Right ventricle myocardium inferior (tissue), 1 donor: ENCODE results near the gene ENTPD5. TPM values are rescaled to one million over a fixed set of nuclear protein-coding genes. Genes with fewer than 3 reads are reported as not detected.

ENCODE experiments used
- total RNA-seq: library from RNA; stranded (reverse); fragmentation: NEBNext Ultra II Directional; extraction: Animal tissue kit (Norgen Biotek cat#: 25700); gene quantifications from one replicate; pipeline ENCODE4 v1.2.1, GENCODE V29; 2021
- donor health status: DM: no; HTN: yes; CAD: no; lungs with severe emphysema.

ENTPD5 gene
- total RNA-seq, 1 donor from 2014 or later: 6.2 TPM

Other genes starting within 250 kb of the ENTPD5 start
- gene PTGR2, start 167.5 kb downstream of the ENTPD5 start, total RNA-seq: 32.8 TPM
- gene ZNF410, start 132.4 kb downstream of the ENTPD5 start, total RNA-seq: 16.0 TPM
- gene FAM161B, start 69.2 kb downstream of the ENTPD5 start, total RNA-seq: 3.7 TPM
- 47.2 TPM for gene COQ6, start 69.0 kb downstream of the ENTPD5 start, total RNA-seq
- 3.0 TPM for gene BBOF1, start 61 bp upstream of the ENTPD5 start, total RNA-seq
- 47.2 TPM for gene ALDH6A1, start 65.2 kb upstream of the ENTPD5 start, total RNA-seq
- gene LIN52, start 65.7 kb upstream of the ENTPD5 start, total RNA-seq: 6.7 TPM
- gene VSX2, start 220.2 kb upstream of the ENTPD5 start, total RNA-seq: not detected